ENCODE results near the gene DYNLT5. TPM values are rescaled to one million over a fixed set of nuclear protein-coding genes. Genes with fewer than 3 reads are reported as not detected.

The DYNLT5 gene
- total RNA-seq, 1 experiment from 2014 or later = not detected

GRCh38 chr1:66750577-66750976 lies 1.7 kb upstream of the DYNLT5 start:
- no peak overlapping the region for H2AFZ ChIP-seq (ENCODE audit: low read length)
- ChIA-PET POLR2A (ENCODE audit: unreplicated experiment) (no interaction called here), CTCF (interaction anchor here (0.7 kb wide), 1 partner anchor 399 kb away, joined by 7 read pairs; no protein-coding TSS in a partner anchor)
- H3K79me2 ChIP-seq (ENCODE audit: low read length) = no peaks in the 10 kb centered on the region
- intact Hi-C loops (cut with micrococcal nuclease) = no loop called here
- H3K9me2 ChIP-seq (replicated peaks; ENCODE audit: low read length) = no peaks in the 10 kb centered on the region
- DNase-seq (no peak), ATAC-seq (no peak)
- H3K36me3 ChIP-seq (ENCODE audit: low read depth, low read length) = no peaks in the 10 kb centered on the region
- no peaks in the 10 kb centered on the region for H4K20me1 ChIP-seq (ENCODE audit: low read length)
- H3K27me3 ChIP-seq (ENCODE audit: low read length) = peaks cover 74% of the 10 kb centered on the region
- no peaks in the 10 kb centered on the region for H3K9me3 ChIP-seq (ENCODE audit: low read length)
- TF ChIP-seq EZH2phosphoT487 (IDR thresholded peaks at IDR 0.05; ENCODE audit: borderline replicate concordance, low read length) (no peak), EZH2 (IDR thresholded peaks at IDR 0.05; ENCODE audit: low read length, unreplicated experiment) (no peak)
- TF ChIP-seq, protein P1, sequence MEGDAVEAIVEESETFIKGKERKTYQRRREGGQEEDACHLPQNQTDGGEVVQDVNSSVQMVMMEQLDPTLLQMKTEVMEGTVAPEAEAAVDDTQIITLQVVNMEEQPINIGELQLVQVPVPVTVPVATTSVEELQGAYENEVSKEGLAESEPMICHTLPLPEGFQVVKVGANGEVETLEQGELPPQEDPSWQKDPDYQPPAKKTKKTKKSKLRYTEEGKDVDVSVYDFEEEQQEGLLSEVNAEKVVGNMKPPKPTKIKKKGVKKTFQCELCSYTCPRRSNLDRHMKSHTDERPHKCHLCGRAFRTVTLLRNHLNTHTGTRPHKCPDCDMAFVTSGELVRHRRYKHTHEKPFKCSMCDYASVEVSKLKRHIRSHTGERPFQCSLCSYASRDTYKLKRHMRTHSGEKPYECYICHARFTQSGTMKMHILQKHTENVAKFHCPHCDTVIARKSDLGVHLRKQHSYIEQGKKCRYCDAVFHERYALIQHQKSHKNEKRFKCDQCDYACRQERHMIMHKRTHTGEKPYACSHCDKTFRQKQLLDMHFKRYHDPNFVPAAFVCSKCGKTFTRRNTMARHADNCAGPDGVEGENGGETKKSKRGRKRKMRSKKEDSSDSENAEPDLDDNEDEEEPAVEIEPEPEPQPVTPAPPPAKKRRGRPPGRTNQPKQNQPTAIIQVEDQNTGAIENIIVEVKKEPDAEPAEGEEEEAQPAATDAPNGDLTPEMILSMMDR (conservative IDR thresholded peaks at IDR 0.05; ENCODE audit: low read depth, low read length) = no peak
- no TSS peak for BruUV-seq (replicated peaks)
- H3K9ac ChIP-seq (ENCODE audit: low read length) = no peak overlapping the region
- no peak overlapping the region for H3K4me3 ChIP-seq (ENCODE audit: low read length)
- no peak overlapping the region for H3K4me2 ChIP-seq (ENCODE audit: low read length)
- no peak overlapping the region for H3K27ac ChIP-seq (ENCODE audit: low read length)
- H3K4me1 ChIP-seq (ENCODE audit: insufficient read depth, low read length) = no peaks in the 10 kb centered on the region
- no peaks in the 10 kb centered on the region for H3F3A ChIP-seq (ENCODE audit: low read length, unreplicated experiment)

DNA sequence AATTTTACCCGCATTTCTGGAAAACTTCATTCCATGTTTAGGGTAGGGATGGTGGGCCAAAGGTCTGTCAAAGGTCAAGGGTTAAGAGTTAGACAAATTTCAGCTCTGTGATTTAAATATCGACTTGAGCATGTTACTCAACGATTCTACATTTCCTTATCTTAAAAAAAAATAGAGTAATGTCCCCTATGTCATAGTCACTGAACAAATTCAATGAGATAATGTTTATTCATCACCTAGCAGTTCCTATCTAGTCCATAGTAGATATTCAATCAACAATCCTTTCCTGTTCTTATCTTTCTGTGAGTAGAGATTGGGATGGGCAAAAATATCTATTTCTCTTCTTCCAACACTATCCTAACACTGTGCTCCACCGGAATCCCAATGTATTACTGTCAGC lies 1.1 kb upstream of the DYNLT5 start:
- POLR2A ChIA-PET (ENCODE audit: unreplicated experiment) = no interaction called here
- Histone ChIP-seq H3K27ac (ENCODE audit: low read length) (no peak overlapping the region), H3K27me3 (ENCODE audit: low read length) (peaks cover 73% of the 10 kb centered on the region), H3F3A (ENCODE audit: low read length, unreplicated experiment) (no peaks in the 10 kb centered on the region), H3K79me2 (ENCODE audit: low read length) (no peaks in the 10 kb centered on the region), H3K9me3 (ENCODE audit: low read length) (no peaks in the 10 kb centered on the region), H3K4me1 (ENCODE audit: insufficient read depth, low read length) (no peaks in the 10 kb centered on the region), H3K9me2 (replicated peaks; ENCODE audit: low read length) (no peaks in the 10 kb centered on the region), H2AFZ (ENCODE audit: low read length) (no peak overlapping the region), H3K4me2 (ENCODE audit: low read length) (no peak overlapping the region), H3K36me3 (ENCODE audit: low read depth, low read length) (no peaks in the 10 kb centered on the region), H3K9ac (ENCODE audit: low read length) (no peak overlapping the region), H3K4me3 (ENCODE audit: low read length) (no peak overlapping the region), H4K20me1 (ENCODE audit: low read length) (no peaks in the 10 kb centered on the region)
- TF ChIP-seq, protein P1 (conservative IDR thresholded peaks at IDR 0.05; ENCODE audit: low read depth, low read length) = no peak
- TF ChIP-seq EZH2 (IDR thresholded peaks at IDR 0.05; ENCODE audit: low read length, unreplicated experiment) (no peak), EZH2phosphoT487 (IDR thresholded peaks at IDR 0.05; ENCODE audit: borderline replicate concordance, low read length) (no peak)
- no peak for ATAC-seq
- no peak for DNase-seq
- BruUV-seq (replicated peaks) = no TSS peak
- CTCF ChIA-PET = no interaction called here
- intact Hi-C loops (cut with micrococcal nuclease) = no loop called here

DNA sequence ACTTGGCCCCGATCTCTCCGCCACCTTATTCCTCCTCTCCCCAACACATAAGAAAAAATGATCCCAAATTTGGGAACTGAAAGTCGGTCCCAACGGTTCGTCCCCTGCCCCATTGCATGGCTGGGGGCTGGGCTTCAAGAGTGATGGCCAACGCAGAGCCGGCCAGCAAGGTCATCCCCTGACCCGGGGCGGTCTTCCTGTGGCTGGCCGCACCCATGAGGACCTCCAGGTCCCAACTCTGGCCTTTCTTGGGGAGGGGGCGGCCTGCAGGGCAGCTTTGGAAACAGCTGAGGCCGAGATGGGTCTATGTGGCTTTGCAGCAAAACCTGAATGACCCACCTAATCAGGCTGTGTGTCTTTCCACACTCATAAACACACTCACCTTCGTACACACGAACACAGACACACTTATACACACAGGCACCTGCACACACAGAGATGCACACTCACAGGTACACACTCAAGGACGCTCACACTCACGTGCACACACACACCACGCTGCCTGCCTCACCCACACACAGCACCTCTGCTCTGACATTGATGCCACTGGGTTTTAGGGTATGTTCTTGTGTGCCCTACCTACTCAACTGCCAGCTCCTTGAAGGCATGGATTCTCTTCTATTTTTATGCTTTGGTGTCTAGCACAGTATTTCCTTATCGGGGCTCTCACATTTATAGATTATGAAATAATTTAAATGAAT lies 562 bp downstream of the DYNLT5 start:
- no TSS peak for BruUV-seq (replicated peaks)
- no peak for TF ChIP-seq EZH2phosphoT487 (IDR thresholded peaks at IDR 0.05; ENCODE audit: borderline replicate concordance, low read length)
- TF ChIP-seq EZH2 (IDR thresholded peaks at IDR 0.05; ENCODE audit: low read length, unreplicated experiment) = no peak
- TF ChIP-seq, protein P1 (conservative IDR thresholded peaks at IDR 0.05; ENCODE audit: low read depth, low read length) = no peak
- intact Hi-C loops (cut with micrococcal nuclease) = no loop called here
- Histone ChIP-seq H3F3A (ENCODE audit: low read length, unreplicated experiment) (no peaks in the 10 kb centered on the region), H2AFZ (ENCODE audit: low read length) (no peak overlapping the region), H3K9me2 (replicated peaks; ENCODE audit: low read length) (no peaks in the 10 kb centered on the region), H3K9ac (ENCODE audit: low read length) (no peak overlapping the region), H3K4me3 (ENCODE audit: low read length) (no peak overlapping the region), H3K27ac (ENCODE audit: low read length) (no peak overlapping the region), H3K4me2 (ENCODE audit: low read length) (no peak overlapping the region), H3K4me1 (ENCODE audit: insufficient read depth, low read length) (no peaks in the 10 kb centered on the region), H3K9me3 (ENCODE audit: low read length) (no peaks in the 10 kb centered on the region), H4K20me1 (ENCODE audit: low read length) (no peaks in the 10 kb centered on the region), H3K27me3 (ENCODE audit: low read length) (peaks cover 63% of the 10 kb centered on the region), H3K36me3 (ENCODE audit: low read depth, low read length) (no peaks in the 10 kb centered on the region), H3K79me2 (ENCODE audit: low read length) (no peaks in the 10 kb centered on the region)
- POLR2A ChIA-PET (ENCODE audit: unreplicated experiment) = no interaction called here
- CTCF ChIA-PET = no interaction called here
- DNase-seq = no peak
- no peak for ATAC-seq
